ENCODE measurements around the gene PARP12.

- no peak for TF ChIP-seq POLR2A (IDR thresholded peaks at IDR 0.05)
- no peak for TF ChIP-seq CTCF (IDR thresholded peaks at IDR 0.05)
- TF ChIP-seq EP300 (IDR thresholded peaks at IDR 0.05): no peak
Observed at GRCh38 chr7:139999516-139999915, 63.2 kb downstream of the PARP12 start.

Data from ovary (tissue), 3 donors.